ENCODE results near the gene CRADD. TPM values are rescaled to one million over a fixed set of nuclear protein-coding genes. Genes with fewer than 3 reads are reported as not detected.
A peak's percentile ranks its signal among the peaks of the same experiment; 100 is the strongest.

Gene CRADD
- total RNA-seq, 2 experiments from 2014 or later, result 9.7 to 12.6 TPM

- Mint-ChIP-seq H3K4me3 (no peak overlapping the region), H3K27ac (no peak overlapping the region), H3K27me3 (peaks cover 2% of the 10 kb centered on the region), H3K36me3 (ENCODE audit: low read depth) (no peaks in the 10 kb centered on the region), H3K9me3 (no peaks in the 10 kb centered on the region), H3K4me1 (no peaks in the 10 kb centered on the region)
- ChIA-PET CTCF (interaction anchor here (0.6 kb wide), 1 partner anchor 14 kb away, joined by 3 read pairs; no protein-coding TSS in a partner anchor), POLR2A (no interaction called here)
- DNase-seq, result no peak
Measured at GRCh38 chr12:93657071-93657470, 20.1 kb upstream of the CRADD start.

DNA sequence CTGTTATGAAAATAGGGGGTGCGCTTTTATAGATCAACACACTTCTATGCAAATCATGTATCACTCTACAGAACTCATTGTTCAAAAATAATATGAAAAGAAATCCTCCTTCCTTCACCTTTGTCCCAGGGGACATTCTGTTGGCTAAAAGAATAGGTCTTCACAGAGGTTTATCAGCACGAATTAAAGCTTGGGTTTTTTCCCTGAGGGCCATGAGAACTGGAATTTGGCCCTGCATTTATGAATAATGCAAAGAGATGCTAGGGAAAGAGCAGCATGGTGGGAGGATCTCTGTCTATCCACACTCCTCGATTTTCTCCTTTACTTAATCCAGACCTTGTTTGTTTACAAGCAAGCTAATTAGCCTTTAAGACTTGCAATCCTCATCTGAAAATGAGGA is 16.2 kb upstream of the CRADD start:
- Mint-ChIP-seq H3K36me3 (ENCODE audit: low read depth) (no peaks in the 10 kb centered on the region), H3K27me3 (peaks cover 2% of the 10 kb centered on the region), H3K27ac (no peak overlapping the region), H3K9me3 (peaks cover 7% of the 10 kb centered on the region), H3K4me3 (no peak overlapping the region), H3K4me1 (no peaks in the 10 kb centered on the region)
- no peak for DNase-seq
- CTCF ChIA-PET, result no interaction called here
- POLR2A ChIA-PET, result no interaction called here

GRCh38 chr12:93663006-93663728 is 14.0 kb upstream of the CRADD start:
- Mint-ChIP-seq H3K4me3 (no peak overlapping the region), H3K9me3 (peaks cover 7% of the 10 kb centered on the region), H3K27ac (no peak overlapping the region), H3K27me3 (peaks cover 2% of the 10 kb centered on the region), H3K4me1 (no peaks in the 10 kb centered on the region), H3K36me3 (ENCODE audit: low read depth) (no peaks in the 10 kb centered on the region)
- POLR2A ChIA-PET, result no interaction called here
- no peak for DNase-seq
- CTCF ChIA-PET, result no interaction called here

DNA sequence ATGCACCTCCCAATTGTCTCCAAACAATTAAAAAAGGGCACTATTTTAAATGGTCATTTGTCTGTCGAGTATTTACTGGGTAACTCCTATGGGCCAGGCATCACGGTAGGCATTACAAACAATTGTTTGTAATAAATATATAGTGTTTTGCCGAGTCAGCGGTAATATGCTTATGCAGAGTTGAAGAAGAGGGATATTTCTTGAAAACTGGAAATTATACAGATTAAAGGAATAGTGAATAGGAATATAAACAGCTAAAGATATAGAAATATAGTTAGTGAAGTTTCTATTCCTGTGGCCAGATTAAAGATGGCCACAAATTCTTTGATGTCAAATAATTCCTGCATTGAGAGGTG is 13.5 kb upstream of the CRADD start:
- Mint-ChIP-seq H3K36me3 (ENCODE audit: low read depth) (peaks cover 5% of the 10 kb centered on the region), H3K4me3 (no peak overlapping the region), H3K27ac (no peak overlapping the region), H3K27me3 (peaks cover 2% of the 10 kb centered on the region), H3K4me1 (no peaks in the 10 kb centered on the region), H3K9me3 (peaks cover 11% of the 10 kb centered on the region)
- CTCF ChIA-PET, result interaction anchor here (1.1 kb wide), 1 partner anchor 43 kb away, joined by 3 read pairs; no protein-coding TSS in a partner anchor
- POLR2A ChIA-PET, result no interaction called here
- no peak for DNase-seq

- Mint-ChIP-seq H3K27me3 (peaks cover 2% of the 10 kb centered on the region), H3K9me3 (peaks cover 17% of the 10 kb centered on the region), H3K4me3 (no peak overlapping the region), H3K4me1 (no peaks in the 10 kb centered on the region), H3K36me3 (ENCODE audit: low read depth) (peaks cover 6% of the 10 kb centered on the region), H3K27ac (no peak overlapping the region)
- no peak for DNase-seq
- CTCF ChIA-PET, result interaction anchor here (1.1 kb wide), 1 partner anchor 44 kb away, joined by 3 read pairs; no protein-coding TSS in a partner anchor
- POLR2A ChIA-PET, result no interaction called here
Measured at GRCh38 chr12:93664573-93665138, 12.5 kb upstream of the CRADD start.

DNA sequence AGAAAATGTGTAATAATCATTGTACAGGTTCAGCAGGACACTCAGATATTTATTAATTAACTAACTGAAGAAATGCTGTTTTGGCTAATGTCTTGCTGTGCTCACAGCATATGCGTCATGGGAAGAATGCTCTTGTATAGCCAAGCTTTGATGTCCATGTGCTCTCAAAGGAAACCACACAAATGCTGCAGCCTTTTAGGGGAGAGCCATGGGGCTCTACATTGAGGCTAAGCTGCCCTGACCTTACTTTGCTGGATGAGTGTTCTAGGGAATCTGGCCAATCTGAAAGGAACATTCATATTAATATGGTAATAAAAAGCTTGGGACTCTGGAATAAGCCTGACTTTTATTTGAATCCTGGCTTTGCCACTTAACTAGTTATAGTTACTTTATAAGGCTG is 9.5 kb upstream of the CRADD start:
- no peak overlapping the region for H3K27ac Mint-ChIP-seq
- DNase-seq, result no peak
- no peaks in the 10 kb centered on the region for H3K4me1 Mint-ChIP-seq
- H3K36me3 Mint-ChIP-seq (ENCODE audit: low read depth), result peaks cover 6% of the 10 kb centered on the region
- peaks cover 2% of the 10 kb centered on the region for H3K27me3 Mint-ChIP-seq
- ChIA-PET CTCF (interaction anchor here (0.6 kb wide), 1 partner anchor 131 kb away, joined by 4 read pairs; no protein-coding TSS in a partner anchor), POLR2A (no interaction called here)
- H3K9me3 Mint-ChIP-seq, result peaks cover 17% of the 10 kb centered on the region
- no peak overlapping the region for H3K4me3 Mint-ChIP-seq

DNA sequence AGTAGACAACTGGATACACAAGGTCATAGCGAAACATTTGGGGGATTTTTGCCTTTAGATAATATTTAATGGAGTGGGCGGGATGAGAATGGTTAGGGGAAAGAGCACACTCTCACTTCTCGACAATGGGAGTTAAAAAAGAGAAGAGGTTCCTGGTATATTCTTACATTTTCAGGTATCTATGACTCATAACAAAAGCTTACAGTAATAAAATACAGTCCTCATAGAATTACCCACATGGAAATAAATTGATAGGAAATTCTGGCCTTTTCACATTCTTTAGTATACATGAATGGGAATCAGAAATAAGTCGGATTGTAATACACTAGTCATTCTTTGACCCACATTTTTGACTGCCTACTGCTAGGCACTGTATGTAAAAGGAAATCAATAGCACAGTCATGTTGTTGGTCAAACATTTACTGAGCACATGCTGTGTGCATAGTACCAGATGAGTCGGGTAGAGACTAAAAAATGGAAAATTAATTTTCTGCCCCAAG is 8.2 kb upstream of the CRADD start:
- Mint-ChIP-seq H3K4me1 (peaks cover 1% of the 10 kb centered on the region), H3K36me3 (ENCODE audit: low read depth) (peaks cover 6% of the 10 kb centered on the region), H3K9me3 (peaks cover 17% of the 10 kb centered on the region), H3K27me3 (peaks cover 6% of the 10 kb centered on the region), H3K4me3 (no peak overlapping the region), H3K27ac (no peak overlapping the region)
- DNase-seq, result no peak
- CTCF ChIA-PET, result no interaction called here
- POLR2A ChIA-PET, result no interaction called here

GRCh38 chr12:93669452-93669851 is 7.7 kb upstream of the CRADD start:
- Mint-ChIP-seq H3K4me1 (peaks cover 1% of the 10 kb centered on the region), H3K36me3 (ENCODE audit: low read depth) (peaks cover 6% of the 10 kb centered on the region), H3K4me3 (no peak overlapping the region), H3K9me3 (peaks cover 14% of the 10 kb centered on the region), H3K27ac (no peak overlapping the region), H3K27me3 (peaks cover 8% of the 10 kb centered on the region)
- ChIA-PET POLR2A (no interaction called here), CTCF (no interaction called here)
- no peak for DNase-seq

DNA sequence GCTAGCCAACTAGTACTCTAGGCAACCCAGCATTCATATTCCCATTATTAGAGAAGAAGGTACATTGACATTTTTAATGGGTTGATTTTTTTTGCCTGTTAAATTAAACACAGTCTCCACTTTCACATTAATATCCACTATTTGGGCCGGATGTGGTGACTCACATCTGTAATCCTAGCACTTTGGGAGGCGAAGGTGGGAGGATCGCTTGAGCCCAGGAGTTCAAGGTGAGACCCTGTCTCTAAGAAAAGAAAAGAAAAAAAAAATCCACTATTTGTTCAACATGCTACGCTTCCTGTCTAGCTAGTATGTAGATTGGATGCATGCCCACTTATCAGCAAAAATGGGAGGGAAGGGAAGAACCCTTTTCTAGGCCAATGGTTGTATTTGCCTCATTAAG is 7.1 kb upstream of the CRADD start:
- Mint-ChIP-seq H3K4me1 (peaks cover 1% of the 10 kb centered on the region), H3K36me3 (ENCODE audit: low read depth) (peaks cover 6% of the 10 kb centered on the region), H3K27me3 (peaks cover 8% of the 10 kb centered on the region), H3K9me3 (peaks cover 10% of the 10 kb centered on the region), H3K4me3 (no peak overlapping the region), H3K27ac (no peak overlapping the region)
- CTCF ChIA-PET, result no interaction called here
- DNase-seq, result no peak
- POLR2A ChIA-PET, result no interaction called here

- CTCF ChIA-PET, result no interaction called here
- peaks cover 1% of the 10 kb centered on the region for H3K4me1 Mint-ChIP-seq
- no peak overlapping the region for H3K4me3 Mint-ChIP-seq
- peaks cover 8% of the 10 kb centered on the region for H3K27me3 Mint-ChIP-seq
- peaks cover 6% of the 10 kb centered on the region for H3K36me3 Mint-ChIP-seq (ENCODE audit: low read depth)
- H3K27ac Mint-ChIP-seq, result no peak overlapping the region
- POLR2A ChIA-PET, result interaction anchor here (0.7 kb wide), 1 partner anchor 248 kb away, joined by 4 read pairs; no protein-coding TSS in a partner anchor
- H3K9me3 Mint-ChIP-seq, result peaks cover 10% of the 10 kb centered on the region
- DNase-seq, result no peak
Measured at GRCh38 chr12:93671044-93671443, 6.1 kb upstream of the CRADD start.

DNA sequence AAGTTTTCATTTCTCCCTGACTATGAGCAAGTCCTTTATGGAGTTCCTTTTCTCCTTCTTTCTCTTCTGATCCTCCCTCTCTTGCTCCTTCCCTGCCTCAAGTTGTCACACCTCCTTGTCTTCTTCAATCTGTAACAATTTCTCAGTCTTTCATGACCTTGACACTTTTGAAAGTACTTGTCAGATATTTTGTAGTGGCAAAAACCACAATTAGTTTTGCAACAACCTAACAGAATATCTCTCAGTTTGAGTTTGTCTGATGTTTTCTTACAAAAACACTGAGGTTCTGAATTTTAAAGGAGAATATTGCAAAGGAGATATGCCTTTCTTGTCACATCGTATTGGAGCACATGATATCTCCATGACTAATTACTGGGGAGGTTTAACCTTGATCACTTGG is 4.1 kb upstream of the CRADD start:
- peaks cover 8% of the 10 kb centered on the region for H3K27me3 Mint-ChIP-seq
- peaks cover 17% of the 10 kb centered on the region for H3K4me1 Mint-ChIP-seq
- H3K9me3 Mint-ChIP-seq, result peaks cover 16% of the 10 kb centered on the region
- peaks cover 17% of the 10 kb centered on the region for H3K36me3 Mint-ChIP-seq (ENCODE audit: low read depth)
- no peak overlapping the region for H3K27ac Mint-ChIP-seq
- ChIA-PET CTCF (no interaction called here), POLR2A (no interaction called here)
- no peak for DNase-seq
- H3K4me3 Mint-ChIP-seq, result no peak overlapping the region

- DNase-seq, result no peak
- Mint-ChIP-seq H3K9me3 (peaks cover 7% of the 10 kb centered on the region), H3K27ac (no peak overlapping the region), H3K4me1 (peaks cover 29% of the 10 kb centered on the region), H3K4me3 (no peak overlapping the region), H3K27me3 (peaks cover 8% of the 10 kb centered on the region), H3K36me3 (ENCODE audit: low read depth) (peaks cover 16% of the 10 kb centered on the region)
- ChIA-PET CTCF (no interaction called here), POLR2A (no interaction called here)
Measured at GRCh38 chr12:93674386-93674785, 2.8 kb upstream of the CRADD start.

DNA sequence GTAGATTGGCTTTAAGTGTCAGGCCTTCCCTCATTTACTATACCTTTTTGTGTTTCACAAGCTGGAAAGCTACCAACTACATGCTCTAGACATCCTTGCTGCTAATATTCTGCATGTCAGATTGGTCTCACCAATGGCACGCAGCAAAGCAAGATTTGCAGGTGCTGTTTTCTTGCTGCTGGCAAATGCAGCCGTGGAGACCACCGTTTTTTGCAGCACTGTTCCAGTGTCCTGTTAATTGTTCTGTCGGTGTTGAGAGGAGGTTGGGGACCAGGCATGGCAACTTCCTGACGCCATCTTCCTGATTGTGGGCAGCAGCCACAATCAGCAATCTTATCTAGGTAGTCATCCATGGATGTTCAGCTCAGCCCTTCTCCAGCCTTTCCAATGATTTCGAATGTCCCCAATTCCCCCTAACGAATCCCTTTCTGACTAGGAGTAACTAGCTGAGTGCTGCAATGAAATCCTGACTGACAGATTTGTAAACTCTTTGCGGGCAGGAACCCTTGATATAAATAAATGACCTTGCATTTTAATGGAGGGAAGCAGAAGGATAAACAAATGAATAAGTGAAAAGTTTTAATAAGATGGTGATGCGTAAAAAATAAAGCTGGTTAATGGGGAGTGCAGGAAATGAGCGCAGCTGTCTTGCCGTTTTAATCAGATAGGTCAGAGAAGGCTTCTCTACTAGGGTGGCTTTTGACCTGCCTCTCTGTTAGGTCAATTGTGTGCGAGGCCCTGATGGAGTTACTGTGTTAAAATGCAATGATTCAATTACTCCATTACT is 574 bp upstream of the CRADD start:
- peaks cover 19% of the 10 kb centered on the region for H3K36me3 Mint-ChIP-seq (ENCODE audit: low read depth)
- ChIA-PET POLR2A (interaction anchor here (0.6 kb wide), 1 partner anchor 11 kb away, joined by 4 read pairs; no protein-coding TSS in a partner anchor), CTCF (interaction anchor here (1.0 to 1.4 kb wide), 2 partner anchors 64 to 425 kb away, joined by 3 to 6 read pairs; no protein-coding TSS in a partner anchor)
- peaks cover 31% of the 10 kb centered on the region for H3K4me1 Mint-ChIP-seq
- H3K27me3 Mint-ChIP-seq, result peaks cover 8% of the 10 kb centered on the region
- peaks cover 6% of the 10 kb centered on the region for H3K9me3 Mint-ChIP-seq
- peak overlapping the region; percentile 97 for H3K4me3 Mint-ChIP-seq
- no peak for DNase-seq
- peak overlapping the region; percentile 100 for H3K27ac Mint-ChIP-seq

All from activated CD4-positive, alpha-beta T cell treated with anti-CD3 and anti-CD28 coated beads, Interleukin-2, amount 10 ng/mL, durations not matched to agents 7 days and 5 days (primary cell).